MM.1S (cell line): ENCODE data around the gene RHOC.

Source experiments
- EZH2phosphoT487 ChIP-seq: fragments of 300-600 bp; sonication (generic); IDR thresholded peaks from 2 replicates; pipeline ENCODE4 v1.6.1; 2018; ENCODE audit warnings: antibody characterized with exemption, low read length
- TF ChIP-seq, protein P1 (sequence below): fragments of 300-600 bp; sonication (generic); IDR thresholded peaks from 2 replicates; pipeline ENCODE4 v1.5.1; 2016; ENCODE audit warnings: antibody characterized with exemption, low read length, mixed read lengths

DNA sequence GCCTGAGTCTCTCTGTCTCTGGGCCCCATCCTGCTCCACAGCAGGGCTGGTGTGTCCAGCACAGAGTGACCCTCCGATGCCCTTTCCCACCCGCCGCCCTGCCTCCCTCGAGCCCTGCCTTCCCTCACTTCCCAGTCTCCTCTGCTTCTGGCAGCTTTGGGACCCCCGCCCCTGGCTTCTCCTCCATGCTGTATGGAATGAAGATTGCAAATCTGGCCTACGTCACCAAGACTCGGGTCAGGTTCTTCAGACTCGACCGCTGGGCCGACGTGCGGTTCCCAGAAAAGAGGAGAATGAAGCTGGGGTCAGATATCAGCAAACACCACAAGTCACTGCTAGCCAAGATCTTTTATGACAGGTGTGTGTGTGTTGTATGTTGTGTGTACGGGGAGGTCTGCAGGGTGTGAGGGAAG lies 18.1 kb downstream of the RHOC start:
- TF ChIP-seq, protein P1, sequence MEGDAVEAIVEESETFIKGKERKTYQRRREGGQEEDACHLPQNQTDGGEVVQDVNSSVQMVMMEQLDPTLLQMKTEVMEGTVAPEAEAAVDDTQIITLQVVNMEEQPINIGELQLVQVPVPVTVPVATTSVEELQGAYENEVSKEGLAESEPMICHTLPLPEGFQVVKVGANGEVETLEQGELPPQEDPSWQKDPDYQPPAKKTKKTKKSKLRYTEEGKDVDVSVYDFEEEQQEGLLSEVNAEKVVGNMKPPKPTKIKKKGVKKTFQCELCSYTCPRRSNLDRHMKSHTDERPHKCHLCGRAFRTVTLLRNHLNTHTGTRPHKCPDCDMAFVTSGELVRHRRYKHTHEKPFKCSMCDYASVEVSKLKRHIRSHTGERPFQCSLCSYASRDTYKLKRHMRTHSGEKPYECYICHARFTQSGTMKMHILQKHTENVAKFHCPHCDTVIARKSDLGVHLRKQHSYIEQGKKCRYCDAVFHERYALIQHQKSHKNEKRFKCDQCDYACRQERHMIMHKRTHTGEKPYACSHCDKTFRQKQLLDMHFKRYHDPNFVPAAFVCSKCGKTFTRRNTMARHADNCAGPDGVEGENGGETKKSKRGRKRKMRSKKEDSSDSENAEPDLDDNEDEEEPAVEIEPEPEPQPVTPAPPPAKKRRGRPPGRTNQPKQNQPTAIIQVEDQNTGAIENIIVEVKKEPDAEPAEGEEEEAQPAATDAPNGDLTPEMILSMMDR = no peak
- TF ChIP-seq EZH2phosphoT487 = no peak
